Midbrain (tissue), 1 donor: Measurements from ENCODE around the gene STPG4.
A peak's percentile ranks its signal among the peaks of the same experiment; 100 is the strongest.
"Not testable (repeated sequence)": the region's sequence is repeated elsewhere in the genome, so short reads cannot be mapped to it uniquely, and the experiment has no call there.

Experiments
- DNase-seq: peaks from one replicate; lab custom pipeline; 2025; lab: John Stamatoyannopoulos, UW

The STPG4 gene, protein sequence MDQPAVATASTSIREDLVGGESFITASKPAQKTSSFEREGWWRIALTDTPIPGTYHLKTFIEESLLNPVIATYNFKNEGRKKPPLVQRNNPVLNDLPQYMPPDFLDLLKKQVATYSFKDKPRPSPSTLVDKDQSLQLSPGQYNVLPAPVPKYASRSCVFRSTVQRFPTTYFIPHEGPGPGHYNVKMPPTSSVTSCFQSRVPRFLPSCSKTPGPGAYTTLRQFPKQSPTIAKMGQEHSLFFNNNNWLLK

DNA sequence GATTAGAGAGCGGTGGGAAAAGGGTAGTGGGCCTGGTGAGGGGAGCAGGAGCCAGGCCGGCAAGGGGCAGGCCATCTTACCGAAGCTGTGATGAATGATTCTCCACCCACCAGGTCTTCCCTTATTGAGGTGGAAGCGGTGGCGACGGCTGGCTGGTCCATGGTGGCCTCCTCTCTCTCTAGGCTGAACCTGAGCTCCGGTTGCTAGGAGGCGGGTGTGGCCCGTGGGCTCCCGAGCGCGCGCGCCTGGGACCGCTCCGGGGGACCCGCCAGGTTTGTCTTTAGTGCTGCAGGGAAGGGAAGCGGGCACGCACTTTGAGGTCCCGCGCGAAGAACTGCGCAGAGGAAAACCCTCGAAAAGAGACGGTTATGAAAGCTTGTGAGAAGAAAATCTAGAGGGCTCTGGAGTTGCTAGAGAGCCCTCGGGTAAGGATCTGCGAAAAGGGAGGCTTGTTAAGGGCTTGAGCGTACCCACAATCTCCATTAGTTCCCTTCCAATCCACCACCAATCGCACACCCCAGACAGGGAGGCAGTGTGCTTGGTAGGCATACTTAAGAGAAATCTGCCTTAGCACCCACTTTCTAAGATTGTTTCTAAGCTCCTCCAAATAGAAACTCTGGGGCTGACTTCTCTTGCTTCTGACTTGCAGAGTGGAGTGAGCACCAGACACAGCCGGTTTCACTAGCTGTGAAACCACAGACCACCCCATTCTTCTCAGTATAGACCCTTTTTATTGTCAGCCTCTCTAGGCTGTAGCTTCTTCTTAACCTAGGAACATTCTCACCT, at the start of gene STPG4:
STPG4 (minus strand) TSS at position 218 of the 786 bp plus-strand sequence; CDS start at position 161, 57 bp downstream.
- DNase-seq = no peak

GRCh38 chr2:47204691-47205090, 49.6 kb upstream of the STPG4 start:
- DNase-seq = no peak

GRCh38 chr2:47203995-47204394, 48.9 kb upstream of the STPG4 start:
- DNase-seq = no peak

DNA sequence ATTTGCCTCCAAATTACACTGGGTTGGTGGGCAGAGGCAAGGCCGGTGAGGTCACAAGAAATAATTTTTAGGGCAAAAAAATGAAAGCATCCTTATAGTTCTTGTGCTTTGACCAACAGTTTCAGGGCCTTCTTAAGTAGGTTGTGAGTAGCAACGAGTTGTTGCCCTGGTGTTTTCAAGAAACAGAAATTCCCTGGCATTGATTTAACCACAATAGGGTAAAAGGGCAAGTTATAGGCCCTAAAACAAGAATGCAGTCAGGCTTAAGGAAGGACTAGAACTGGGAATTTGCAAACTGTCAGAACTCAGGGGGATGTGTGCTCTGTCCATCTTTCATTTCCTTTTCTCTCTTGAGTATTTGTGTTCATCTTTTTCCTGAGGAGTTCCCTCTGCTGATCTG, 46.1 kb upstream of the STPG4 start:
- no peak for DNase-seq

DNA sequence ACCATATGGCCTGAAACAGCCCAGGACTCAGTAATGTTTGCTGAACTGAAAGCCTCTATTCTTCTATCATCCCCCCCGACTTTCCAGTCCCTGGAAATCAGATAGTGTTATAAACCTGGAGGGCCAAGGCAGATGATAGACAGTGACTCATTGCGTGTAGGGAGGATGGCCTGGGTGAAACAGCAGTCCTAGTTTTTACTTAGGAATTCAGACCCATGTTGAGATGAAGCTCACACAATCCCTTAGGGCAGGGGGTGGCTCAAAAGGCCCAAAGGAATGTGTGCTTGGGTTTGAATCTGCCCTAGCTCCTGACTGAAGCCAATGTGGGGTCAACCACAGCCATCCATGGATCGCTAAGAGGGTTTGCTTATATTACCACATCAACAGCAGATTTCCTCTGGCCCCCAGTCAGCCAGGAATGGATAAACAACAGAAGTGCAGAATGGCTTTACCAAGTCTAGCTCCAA, 43.9 kb upstream of the STPG4 start:
- no peak for DNase-seq

GRCh38 chr2:47196499-47196898, 41.4 kb upstream of the STPG4 start:
- DNase-seq = no peak

- DNase-seq = no peak
Measured at GRCh38 chr2:47196046-47196445, 40.9 kb upstream of the STPG4 start.

GRCh38 chr2:47195148-47195547, 40.0 kb upstream of the STPG4 start:
- no peak for DNase-seq

- no peak for DNase-seq
Measured at GRCh38 chr2:47194410-47194809, 39.3 kb upstream of the STPG4 start.

GRCh38 chr2:47193607-47194006, 38.5 kb upstream of the STPG4 start:
- DNase-seq = peak; percentile 41

GRCh38 chr2:47190188-47190881, 35.2 kb upstream of the STPG4 start:
- DNase-seq = no peak

GRCh38 chr2:47189635-47190034, 34.5 kb upstream of the STPG4 start:
- DNase-seq = no peak

GRCh38 chr2:47187069-47187468, 32.0 kb upstream of the STPG4 start:
- DNase-seq = no peak

DNA sequence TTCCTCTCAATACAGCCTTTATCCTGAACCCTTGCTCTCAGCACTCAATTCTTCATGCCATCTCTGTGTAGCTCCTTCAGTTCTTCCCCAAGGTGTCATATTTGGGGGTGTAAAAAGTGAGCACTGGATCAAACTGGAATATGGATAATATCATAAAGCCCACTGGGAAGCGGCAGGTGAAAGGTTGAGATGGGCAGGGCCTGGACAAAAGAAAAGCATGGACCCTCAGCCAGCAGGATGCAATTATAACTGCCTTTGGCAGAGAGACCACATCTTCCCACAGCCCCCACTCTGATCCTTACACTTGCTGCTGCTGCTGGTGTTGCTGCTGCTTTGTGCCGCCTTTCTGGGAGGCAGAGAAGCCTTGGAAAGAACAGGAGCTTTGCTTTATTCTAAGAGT, 31.2 kb upstream of the STPG4 start:
- DNase-seq = no peak

DNA sequence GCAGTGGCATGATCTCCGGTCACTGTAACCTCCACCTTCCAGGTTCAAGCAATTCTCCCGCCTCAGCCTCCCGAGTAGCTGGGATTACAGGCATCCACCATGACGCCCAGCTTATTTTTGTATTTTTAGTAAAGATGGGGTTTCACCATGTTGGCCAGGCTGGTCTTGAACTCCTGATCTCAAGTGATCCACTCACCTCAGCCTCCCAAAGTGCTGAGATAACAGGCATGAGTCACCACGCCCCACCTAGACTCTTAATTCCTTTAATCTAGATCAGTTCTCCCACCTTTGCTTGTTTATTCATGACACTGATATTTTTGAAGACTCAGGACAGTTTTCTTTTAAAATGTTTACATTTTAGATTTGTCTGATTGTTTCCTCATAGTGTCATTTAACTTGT, 30.0 kb upstream of the STPG4 start:
- DNase-seq = not testable (repeated sequence)

- no peak for DNase-seq
Measured at GRCh38 chr2:47181176-47181575, 26.1 kb upstream of the STPG4 start.

DNA sequence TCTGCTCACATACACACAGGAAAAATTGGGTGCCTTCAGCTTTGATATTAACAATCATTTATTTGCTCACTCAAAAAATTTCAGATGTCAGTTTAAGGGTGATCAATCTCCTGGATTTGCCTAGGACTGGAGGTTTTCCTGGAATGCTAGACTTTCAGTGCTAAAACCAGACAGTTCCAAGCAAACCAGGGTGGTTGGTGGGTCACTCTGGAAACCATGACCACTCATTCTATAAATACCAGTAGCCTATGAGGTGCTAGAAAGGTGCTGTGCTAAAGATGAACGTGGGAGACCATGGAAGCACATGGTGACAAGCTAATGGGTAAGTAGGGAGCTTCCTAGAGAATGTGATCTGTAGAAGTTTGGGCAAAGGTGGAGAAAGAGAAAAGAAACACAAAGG, 25.4 kb upstream of the STPG4 start:
- DNase-seq = no peak

DNA sequence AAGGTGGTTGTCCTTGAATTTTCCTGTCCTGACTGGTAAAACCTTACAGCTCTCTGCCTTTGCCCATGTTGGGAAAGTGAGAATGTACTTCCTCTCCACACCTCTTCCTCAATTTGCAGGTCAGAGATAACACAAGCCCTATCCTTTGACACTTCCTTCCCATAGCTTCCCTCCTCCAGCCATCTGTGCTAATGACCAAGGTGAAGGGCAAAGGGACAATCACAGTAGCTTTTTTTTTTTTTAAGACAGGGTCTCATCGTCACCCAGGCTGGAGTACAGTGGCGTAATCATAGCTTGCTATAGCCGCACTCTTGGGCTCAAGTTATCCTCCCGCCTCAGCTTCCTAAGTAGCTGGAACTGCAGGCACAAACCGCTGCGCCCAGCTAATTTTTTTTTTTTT, 24.3 kb upstream of the STPG4 start:
- DNase-seq = no peak

DNA sequence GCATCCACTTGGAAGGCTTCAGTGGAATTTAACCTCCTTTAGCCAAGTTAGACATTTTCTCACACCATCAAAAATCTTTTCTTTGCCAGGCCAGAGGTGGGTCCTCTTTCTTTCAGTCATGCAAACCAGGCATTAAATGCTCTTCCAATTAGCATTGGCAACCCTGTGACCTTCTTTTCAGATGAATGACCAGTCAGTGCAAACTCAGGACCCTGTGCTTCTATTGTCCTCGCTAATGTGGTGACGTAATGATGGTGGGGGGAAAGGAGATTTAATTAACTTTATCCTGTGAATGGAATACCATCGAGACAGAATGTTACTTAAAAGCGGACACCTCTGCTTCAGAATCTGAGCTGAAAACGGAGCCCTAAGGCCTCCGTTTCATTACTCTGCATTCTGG, 23.2 kb upstream of the STPG4 start:
- no peak for DNase-seq

DNA sequence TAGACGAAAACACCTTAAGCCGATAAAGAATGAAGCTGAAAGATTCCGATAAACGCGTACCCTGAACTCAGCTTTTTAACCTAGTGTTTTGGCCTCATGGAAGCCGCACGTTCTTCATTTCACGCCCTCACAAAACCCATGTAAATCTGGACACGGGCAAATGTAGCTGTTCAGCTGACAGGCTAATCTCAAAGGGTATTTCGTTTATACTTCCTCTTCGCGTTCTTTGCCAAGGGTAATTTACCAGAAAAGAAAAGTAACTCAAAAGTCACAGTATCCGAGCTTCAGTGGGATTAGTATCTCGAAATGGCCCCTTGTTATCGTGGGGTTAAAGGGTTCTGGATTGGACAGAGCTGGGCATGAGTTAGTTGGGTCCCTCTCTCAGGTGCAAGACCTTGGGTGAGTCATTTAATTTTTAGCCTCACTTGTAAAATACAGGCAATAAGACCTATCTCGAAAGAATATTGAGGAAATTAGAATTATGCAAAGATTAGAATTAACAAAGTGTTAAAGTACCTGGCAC, 22.0 kb upstream of the STPG4 start:
- no peak for DNase-seq

- peak; percentile 43 for DNase-seq
Measured at GRCh38 chr2:47174733-47175361, 19.7 kb upstream of the STPG4 start.
